Measurements from ENCODE around the gene PXMP4. TPM values are rescaled to one million over a fixed set of nuclear protein-coding genes. Genes with fewer than 3 reads are reported as not detected.

Gene PXMP4
- total and polyA plus RNA-seq, 9 of the 15 experiments (the other 6 are each of a cell fraction or from before 2014, with no cell fraction given), result 4.8 to 29.1 (median 6.8) TPM

GRCh38 chr20:33732166-33732970, 12.3 kb upstream of the PXMP4 start (continued):
- TF ChIP-seq SIN3A (IDR thresholded peaks at IDR 0.05; ENCODE audit: borderline replicate concordance in 2 of 2, control insufficient read depth in 1 of 2, low read depth in 2 of 2, low read length in 2 of 2) (peak in 1 of 2 experiments; percentile 66; a peak in 1 of 4 replicates), CCNT2 (IDR thresholded peaks at IDR 0.05; ENCODE audit: borderline replicate concordance, extremely low read depth, insufficient read length, low read depth, low read length) (peak; percentile 96), JUND (IDR thresholded peaks at IDR 0.05; ENCODE audit: borderline replicate concordance, low read depth, low read length) (peak; percentile 99), JUND (tag; IDR thresholded peaks at IDR 0.05; ENCODE audit: borderline replicate concordance, low read depth, low read length) (peak; percentile 39; the same call in 1 of the 3 replicates), ZFP1 (CRISPR knock-in tag; IDR thresholded peaks at IDR 0.05) (no peak), HDAC3 (IDR thresholded peaks at IDR 0.05; ENCODE audit: borderline replicate concordance, partially characterized antibody) (no peak), HSF4 (CRISPR knock-in tag; IDR thresholded peaks at IDR 0.05; ENCODE audit: borderline replicate concordance) (no peak), VEZF1 (CRISPR knock-in tag; IDR thresholded peaks at IDR 0.05) (peak; percentile 99), ZNF592 (IDR thresholded peaks at IDR 0.05) (peak; percentile 81), DMBX1 (CRISPR knock-in tag; IDR thresholded peaks at IDR 0.05; ENCODE audit: borderline replicate concordance) (peak; percentile 20; the same call in 1 of the 2 replicates), ZNF175 (CRISPR knock-in tag; IDR thresholded peaks at IDR 0.05; ENCODE audit: low read depth) (peak; percentile 40; the same call in 1 of the 2 replicates), E2F1 (CRISPR knock-in tag; IDR thresholded peaks at IDR 0.05) (peak; percentile 60; the same call in 1 of the 2 replicates), CHCHD3 (CRISPR knock-in tag; IDR thresholded peaks at IDR 0.05) (no peak), ZBTB1 (CRISPR knock-in tag; IDR thresholded peaks at IDR 0.05; ENCODE audit: borderline replicate concordance, low read depth) (peak; percentile 98), TAF1 (IDR thresholded peaks at IDR 0.05; ENCODE audit: control insufficient read depth, extremely low read depth, insufficient read depth, low read length, severe bottlenecking) (peak; percentile 13), FUS (optimal IDR thresholded peaks at IDR 0.05; ENCODE audit: low read depth, low read length) (peak; percentile 77), CC2D1A (IDR thresholded peaks at IDR 0.05) (no peak), ILF3 (IDR thresholded peaks at IDR 0.05; ENCODE audit: borderline replicate concordance) (0 out of 2 replicates have a peak, but pooled peaks have one; percentile 19), U2AF1 (optimal IDR thresholded peaks at IDR 0.05; ENCODE audit: low read depth, low read length) (peak; percentile 33)
